ENCODE measurements around the gene NUDT17. TPM values are rescaled to one million over a fixed set of nuclear protein-coding genes. Genes with fewer than 3 reads are reported as not detected.

The NUDT17 gene
- total RNA-seq, 1 donor from 2014 or later: 7.3 TPM

- Mint-ChIP-seq H3K27me3 (ENCODE audit: low read depth) (no peaks in the 10 kb centered on the region), H3K4me3 (ENCODE audit: unreplicated experiment) (peak overlapping the region; percentile 42), H3K9me3 (ENCODE audit: low read depth) (no peaks in the 10 kb centered on the region), H3K36me3 (ENCODE audit: low read depth) (peaks cover 5% of the 10 kb centered on the region), H3K4me1 (ENCODE audit: low read depth) (peaks cover 44% of the 10 kb centered on the region), H3K27ac (ENCODE audit: unreplicated experiment) (peak overlapping the region; percentile 96)
- TF ChIP-seq, protein P1, sequence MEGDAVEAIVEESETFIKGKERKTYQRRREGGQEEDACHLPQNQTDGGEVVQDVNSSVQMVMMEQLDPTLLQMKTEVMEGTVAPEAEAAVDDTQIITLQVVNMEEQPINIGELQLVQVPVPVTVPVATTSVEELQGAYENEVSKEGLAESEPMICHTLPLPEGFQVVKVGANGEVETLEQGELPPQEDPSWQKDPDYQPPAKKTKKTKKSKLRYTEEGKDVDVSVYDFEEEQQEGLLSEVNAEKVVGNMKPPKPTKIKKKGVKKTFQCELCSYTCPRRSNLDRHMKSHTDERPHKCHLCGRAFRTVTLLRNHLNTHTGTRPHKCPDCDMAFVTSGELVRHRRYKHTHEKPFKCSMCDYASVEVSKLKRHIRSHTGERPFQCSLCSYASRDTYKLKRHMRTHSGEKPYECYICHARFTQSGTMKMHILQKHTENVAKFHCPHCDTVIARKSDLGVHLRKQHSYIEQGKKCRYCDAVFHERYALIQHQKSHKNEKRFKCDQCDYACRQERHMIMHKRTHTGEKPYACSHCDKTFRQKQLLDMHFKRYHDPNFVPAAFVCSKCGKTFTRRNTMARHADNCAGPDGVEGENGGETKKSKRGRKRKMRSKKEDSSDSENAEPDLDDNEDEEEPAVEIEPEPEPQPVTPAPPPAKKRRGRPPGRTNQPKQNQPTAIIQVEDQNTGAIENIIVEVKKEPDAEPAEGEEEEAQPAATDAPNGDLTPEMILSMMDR (IDR thresholded peaks at IDR 0.05): peak; percentile 96
- DNase-seq (ENCODE audit: low spot score): peak; percentile 98
These were observed 46.4 kb downstream of the NUDT17 start for GRCh38 chr1:145891587-145892485.

DNA sequence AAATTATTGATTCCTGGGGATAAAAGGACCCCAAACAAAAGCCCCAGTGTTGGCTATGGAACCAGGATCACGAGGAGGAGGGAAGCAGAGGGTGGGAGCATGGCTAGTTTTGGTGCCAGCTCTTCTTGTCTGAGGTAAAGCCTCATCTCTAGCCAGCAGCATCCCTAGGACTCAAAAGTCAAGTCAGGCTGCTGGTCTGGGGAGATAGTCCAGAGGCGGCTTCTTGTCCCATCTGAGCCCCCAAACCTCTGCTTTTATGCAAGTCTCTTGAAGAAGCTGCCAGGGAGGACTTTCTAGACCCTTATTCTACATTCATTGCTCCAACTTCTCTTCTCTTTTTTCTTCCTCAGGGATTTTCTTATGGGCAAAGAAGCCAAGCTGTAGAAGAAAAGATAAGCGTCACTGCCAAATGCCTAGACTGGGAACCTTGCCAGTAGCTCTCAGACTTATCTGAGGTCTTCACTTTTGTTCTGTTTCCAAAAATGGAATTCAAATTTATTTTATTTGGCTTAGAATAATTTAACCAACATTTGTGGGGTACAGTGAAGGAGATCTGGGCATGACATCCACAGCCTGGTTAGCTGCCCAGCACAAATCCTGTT is 47.2 kb downstream of the NUDT17 start:
- Mint-ChIP-seq H3K4me3 (ENCODE audit: unreplicated experiment) (peak overlapping the region; percentile 42), H3K27ac (ENCODE audit: unreplicated experiment) (peak overlapping the region; percentile 96), H3K27me3 (ENCODE audit: low read depth) (no peaks in the 10 kb centered on the region), H3K4me1 (ENCODE audit: low read depth) (peaks cover 40% of the 10 kb centered on the region), H3K9me3 (ENCODE audit: low read depth) (no peaks in the 10 kb centered on the region), H3K36me3 (ENCODE audit: low read depth) (peaks cover 7% of the 10 kb centered on the region)
- no peak for DNase-seq (ENCODE audit: low spot score)
- TF ChIP-seq, protein P1 (IDR thresholded peaks at IDR 0.05): no peak

DNA sequence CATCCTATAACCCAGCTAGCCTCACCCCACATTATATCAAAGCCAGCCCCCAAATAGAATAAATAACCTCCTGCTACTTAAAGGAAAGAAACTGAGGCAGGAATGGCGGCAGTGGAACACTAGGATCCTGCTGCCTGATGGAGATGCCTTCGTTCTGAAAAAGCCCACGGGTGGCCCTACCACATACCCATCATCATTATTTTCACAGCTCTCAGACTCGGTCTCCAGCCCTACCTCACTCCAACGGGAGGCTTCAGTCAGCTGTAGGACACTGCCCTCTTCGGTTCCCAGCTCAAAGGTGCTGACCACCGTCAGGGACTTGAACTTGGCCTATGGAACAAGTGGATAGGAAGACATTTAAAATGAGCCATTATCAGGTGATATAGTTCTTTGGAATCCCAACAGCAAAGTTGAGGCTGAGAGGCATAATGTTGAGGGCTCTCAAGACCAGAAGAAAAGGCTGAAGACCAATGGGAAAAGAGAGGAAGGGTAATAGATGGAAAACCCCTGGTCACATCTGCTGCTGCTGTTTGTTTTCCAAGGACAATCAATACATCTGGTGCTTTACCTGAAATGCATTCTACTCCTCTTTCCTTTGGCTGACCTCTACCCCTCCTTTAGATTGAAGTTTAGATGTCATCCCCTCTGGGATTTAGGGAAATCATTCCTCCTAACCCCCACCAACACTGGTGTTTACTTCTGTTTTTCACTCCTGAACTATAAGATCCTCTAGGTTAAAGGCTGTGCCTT is 48.1 kb downstream of the NUDT17 start:
- H3K27ac Mint-ChIP-seq (ENCODE audit: unreplicated experiment): peak overlapping the region; percentile 96

DNA sequence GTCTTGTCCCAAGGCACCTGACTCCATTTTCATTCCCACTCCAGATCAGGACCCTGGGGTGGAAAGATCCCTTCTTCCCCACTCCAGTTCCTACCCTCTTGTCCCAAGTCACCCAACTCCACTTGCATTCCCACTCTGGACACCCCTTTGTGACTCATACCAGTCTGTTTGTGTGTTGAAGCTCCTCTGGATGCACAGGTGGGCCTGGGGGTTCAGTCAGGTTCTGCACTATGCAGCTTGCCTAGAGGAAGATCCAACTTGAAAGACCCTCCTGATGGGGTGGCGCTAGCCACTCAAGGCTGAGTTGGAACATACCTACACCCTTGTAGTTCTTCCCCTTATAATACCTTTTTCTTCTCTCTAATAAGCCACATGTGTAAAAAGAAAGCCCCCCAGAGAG is 50.0 kb downstream of the NUDT17 start:
- DNase-seq (ENCODE audit: low spot score): no peak
- H3K27ac Mint-ChIP-seq (ENCODE audit: unreplicated experiment): no peak overlapping the region
- no peaks in the 10 kb centered on the region for H3K27me3 Mint-ChIP-seq (ENCODE audit: low read depth)
- no peak overlapping the region for H3K4me3 Mint-ChIP-seq (ENCODE audit: unreplicated experiment)
- H3K36me3 Mint-ChIP-seq (ENCODE audit: low read depth): peaks cover 18% of the 10 kb centered on the region
- peaks cover 30% of the 10 kb centered on the region for H3K4me1 Mint-ChIP-seq (ENCODE audit: low read depth)
- TF ChIP-seq, protein P1 (IDR thresholded peaks at IDR 0.05): no peak
- no peaks in the 10 kb centered on the region for H3K9me3 Mint-ChIP-seq (ENCODE audit: low read depth)

More for the DNA sequence above, 48.1 kb downstream of the NUDT17 start:
- peaks cover 36% of the 10 kb centered on the region for H3K4me1 Mint-ChIP-seq (ENCODE audit: low read depth)
- peaks cover 11% of the 10 kb centered on the region for H3K36me3 Mint-ChIP-seq (ENCODE audit: low read depth)
- DNase-seq (ENCODE audit: low spot score): no peak
- no peak overlapping the region for H3K4me3 Mint-ChIP-seq (ENCODE audit: unreplicated experiment)
- H3K9me3 Mint-ChIP-seq (ENCODE audit: low read depth): no peaks in the 10 kb centered on the region
- TF ChIP-seq, protein P1 (IDR thresholded peaks at IDR 0.05): no peak
- no peaks in the 10 kb centered on the region for H3K27me3 Mint-ChIP-seq (ENCODE audit: low read depth)

DNA sequence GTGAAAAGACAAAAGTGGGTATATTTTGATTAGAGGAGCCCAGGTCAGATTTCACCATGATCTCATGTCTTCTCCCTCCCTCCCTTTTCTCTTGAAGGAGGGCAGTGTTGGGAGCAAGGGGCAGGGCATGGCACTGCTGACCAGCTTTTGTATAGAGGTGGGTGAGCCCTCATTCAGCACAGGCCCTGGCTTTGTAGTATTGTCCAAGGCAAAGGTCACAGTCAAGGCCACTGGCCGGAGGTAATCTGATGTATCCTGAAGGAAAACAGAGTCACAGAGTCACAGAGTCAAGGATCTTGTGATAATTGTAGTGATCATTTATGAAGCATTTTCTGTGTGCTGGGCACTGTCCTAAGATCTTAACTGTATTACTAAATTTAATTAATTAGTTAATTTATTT is 52.5 kb downstream of the NUDT17 start:
- H3K4me1 Mint-ChIP-seq (ENCODE audit: low read depth): peaks cover 6% of the 10 kb centered on the region
- no peaks in the 10 kb centered on the region for H3K9me3 Mint-ChIP-seq (ENCODE audit: low read depth)
- H3K27ac Mint-ChIP-seq (ENCODE audit: unreplicated experiment): no peak overlapping the region
- no peak overlapping the region for H3K4me3 Mint-ChIP-seq (ENCODE audit: unreplicated experiment)
- peaks cover 28% of the 10 kb centered on the region for H3K36me3 Mint-ChIP-seq (ENCODE audit: low read depth)
- no peak for DNase-seq (ENCODE audit: low spot score)
- TF ChIP-seq, protein P1 (IDR thresholded peaks at IDR 0.05): no peak
- no peaks in the 10 kb centered on the region for H3K27me3 Mint-ChIP-seq (ENCODE audit: low read depth)

All from chondrocyte (in vitro differentiated cells).